Fibroblast of skin of back (primary cell): Measurements from ENCODE around the gene MYO16.

Source experiments
- DNase-seq: peaks from one replicate; pipeline ENCODE4 v3.0.0-alpha.2; 2013

MYO16 gene

GRCh38 chr13:108663710-108664109, 34.3 kb downstream of the MYO16 start:
- DNase-seq, result no peak

- DNase-seq, result no peak
These were observed 37.8 kb downstream of the MYO16 start for GRCh38 chr13:108667205-108667604.

GRCh38 chr13:108669381-108669780, 40.0 kb downstream of the MYO16 start:
- no peak for DNase-seq

- DNase-seq, result no peak
These were observed 44.9 kb downstream of the MYO16 start for GRCh38 chr13:108674346-108674745.

GRCh38 chr13:108674771-108675170, 45.4 kb downstream of the MYO16 start:
- no peak for DNase-seq

DNA sequence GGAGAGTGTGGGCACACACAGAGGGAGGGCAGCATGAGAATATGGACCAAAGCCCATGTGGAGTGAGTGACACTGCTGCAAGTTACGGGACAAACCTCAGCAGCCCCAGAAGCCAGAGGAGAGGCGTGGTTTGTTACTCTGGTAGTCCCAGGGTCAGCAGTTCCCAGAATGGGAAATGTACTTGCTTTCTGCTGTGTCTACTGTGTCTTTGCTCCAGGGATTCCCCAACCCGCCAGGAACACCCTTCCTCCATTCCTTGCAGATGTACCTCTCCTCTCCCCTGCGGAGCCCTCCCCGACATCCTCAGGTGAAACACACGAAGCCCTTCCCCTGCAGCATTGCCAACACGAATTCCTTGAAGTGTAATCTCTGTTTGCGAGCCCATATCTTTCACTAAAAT, 47.2 kb downstream of the MYO16 start:
- no peak for DNase-seq

GRCh38 chr13:108677806-108678205, 48.4 kb downstream of the MYO16 start:
- DNase-seq, result no peak

DNA sequence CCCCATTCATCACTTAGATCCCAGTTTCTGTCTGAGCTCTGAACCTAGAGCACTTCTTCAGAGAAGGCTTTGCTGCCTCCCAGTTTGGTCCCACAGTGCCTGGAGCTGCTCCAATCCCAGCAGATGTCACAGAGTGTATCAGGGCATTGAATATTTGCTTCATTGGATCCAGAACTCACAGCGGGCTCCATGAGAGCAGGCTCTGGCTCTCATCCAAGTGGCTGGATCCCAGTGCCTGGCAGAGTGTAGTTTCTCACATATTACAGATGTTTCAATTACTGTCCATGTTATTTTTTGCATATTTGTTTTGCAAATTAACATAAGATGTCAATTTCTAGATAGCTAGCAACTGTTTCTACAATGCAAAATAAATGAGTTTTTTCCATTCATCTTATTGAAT, 50.6 kb downstream of the MYO16 start:
- no peak for DNase-seq

GRCh38 chr13:108681986-108682575, 52.7 kb downstream of the MYO16 start:
- DNase-seq, result peak; percentile 68

GRCh38 chr13:108682714-108683113, 53.3 kb downstream of the MYO16 start:
- DNase-seq, result no peak

- DNase-seq, result no peak
These were observed 56.6 kb downstream of the MYO16 start for GRCh38 chr13:108686027-108686426.

GRCh38 chr13:108690726-108691125, 61.3 kb downstream of the MYO16 start:
- no peak for DNase-seq

- DNase-seq, result peak; percentile 25
These were observed 71.2 kb downstream of the MYO16 start for GRCh38 chr13:108700422-108701170.

DNA sequence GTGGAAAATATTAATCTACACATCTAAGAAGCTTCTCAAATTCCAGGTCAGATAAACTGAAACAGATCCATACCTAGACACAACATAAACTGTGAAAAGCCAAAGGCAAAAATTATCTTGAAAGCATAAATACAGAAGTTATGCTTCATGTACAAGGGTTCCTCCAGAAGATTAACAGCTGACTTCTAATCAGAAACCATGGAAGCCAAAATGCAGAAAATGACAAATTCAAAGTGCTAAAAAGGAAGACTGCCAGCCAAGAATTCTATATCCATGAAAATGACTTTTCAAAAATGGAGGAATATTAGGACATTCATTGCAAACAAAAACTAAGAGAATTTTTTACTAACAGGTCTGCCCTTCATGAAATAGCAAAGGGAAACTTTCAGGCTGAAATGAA, 72.8 kb downstream of the MYO16 start:
- no peak for DNase-seq

- no peak for DNase-seq
These were observed 75.6 kb downstream of the MYO16 start for GRCh38 chr13:108705031-108705430.

DNA sequence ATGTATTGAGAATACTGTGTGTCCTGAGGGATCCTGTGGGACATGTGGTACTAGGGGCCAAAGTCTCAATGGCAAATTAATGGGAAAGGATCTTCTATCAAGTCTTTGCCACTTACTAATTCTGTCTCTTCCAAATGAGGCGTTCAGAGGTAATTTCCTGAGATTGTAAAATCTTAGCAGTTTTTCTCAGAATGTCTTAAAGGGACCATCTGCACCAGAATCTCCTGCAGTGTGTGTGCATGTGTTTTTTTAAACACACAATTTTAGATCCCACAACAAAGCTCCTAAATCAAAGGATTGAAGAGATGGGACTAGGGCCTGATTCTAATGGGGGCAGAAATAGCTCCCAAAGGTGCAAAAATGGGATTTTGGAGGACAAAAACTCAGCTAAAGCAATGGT, 78.2 kb downstream of the MYO16 start:
- DNase-seq, result no peak

GRCh38 chr13:108708921-108709320, 79.5 kb downstream of the MYO16 start:
- peak; percentile 2 for DNase-seq

DNA sequence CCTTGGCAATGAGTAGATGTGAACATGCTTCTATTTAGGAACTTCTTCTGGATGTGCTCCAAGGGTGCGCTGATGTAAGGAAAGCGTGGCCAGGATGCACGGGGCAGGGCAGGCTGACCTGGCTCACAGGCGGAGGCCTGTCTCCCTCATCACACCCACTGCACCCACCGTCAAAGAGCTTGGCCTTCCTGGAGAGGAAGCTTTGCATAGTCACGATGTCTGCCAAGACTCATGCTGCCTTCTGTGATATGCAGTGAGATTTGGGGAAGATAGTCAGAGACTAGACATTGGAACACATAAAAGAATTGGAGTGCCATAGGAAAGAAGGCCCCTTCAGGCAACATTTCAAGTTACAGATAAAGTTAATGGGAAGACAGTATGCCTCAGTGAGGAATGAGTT, 82.0 kb downstream of the MYO16 start:
- no peak for DNase-seq

GRCh38 chr13:108725471-108725870, 96.1 kb downstream of the MYO16 start:
- no peak for DNase-seq

DNA sequence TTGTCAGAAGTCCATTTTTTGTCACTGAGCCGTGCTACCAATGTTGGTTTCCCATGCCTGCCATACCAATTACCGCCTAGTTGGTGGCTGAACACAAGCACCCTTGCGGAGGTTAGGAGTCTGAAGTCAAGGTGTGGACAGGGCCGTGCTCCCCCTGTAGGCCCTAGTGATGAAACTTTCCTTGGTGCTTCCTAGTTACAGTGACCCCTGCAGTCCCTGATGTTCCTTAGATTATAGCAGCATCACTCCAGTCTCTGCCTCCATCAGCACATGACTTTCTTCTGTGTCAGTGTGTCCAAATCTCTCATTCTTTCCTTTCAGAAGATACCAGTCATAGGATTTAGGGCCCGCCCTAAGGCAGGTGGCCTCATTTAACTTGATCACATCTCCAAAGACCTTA, 99.0 kb downstream of the MYO16 start:
- no peak for DNase-seq

- DNase-seq, result no peak
These were observed 103.7 kb downstream of the MYO16 start for GRCh38 chr13:108733022-108733560.

DNA sequence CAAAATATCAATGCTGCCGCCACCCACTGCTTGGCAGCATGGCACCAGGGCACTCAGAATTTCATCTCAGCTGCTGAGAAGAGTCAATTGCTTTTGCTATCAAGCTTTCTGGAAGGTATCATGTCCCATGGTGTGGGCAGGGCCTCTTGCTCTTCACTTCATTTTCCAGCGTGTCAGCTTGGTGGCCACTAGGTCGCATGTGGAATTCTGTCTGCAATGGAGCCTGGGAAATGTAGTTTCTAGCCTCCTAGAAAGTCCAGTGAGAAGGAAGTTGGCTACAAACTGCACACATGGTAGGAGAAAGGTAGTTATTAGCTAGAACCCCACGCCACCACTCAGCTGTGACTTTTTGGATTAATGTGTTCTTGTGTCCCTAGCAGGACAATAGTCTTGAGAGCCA, 105.3 kb downstream of the MYO16 start:
- no peak for DNase-seq

DNA sequence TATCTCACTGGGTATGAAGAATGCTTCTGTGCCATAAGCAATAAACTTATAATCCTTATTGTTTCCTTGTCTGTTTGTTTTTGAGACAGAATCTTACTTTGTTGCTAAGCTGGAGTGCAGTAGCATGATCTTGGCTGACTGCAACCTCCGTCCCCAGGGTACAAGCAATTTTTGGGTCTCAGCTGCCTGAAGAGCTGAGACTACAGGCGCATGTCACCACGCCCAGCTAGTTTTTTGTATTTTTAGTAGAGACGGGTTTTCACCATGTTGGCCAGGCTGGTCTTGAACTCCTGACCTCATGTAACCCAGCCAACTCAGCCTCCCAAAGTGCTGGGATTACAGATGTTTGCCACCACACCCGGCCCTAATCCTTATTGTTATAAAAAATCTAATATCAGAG, 112.5 kb downstream of the MYO16 start:
- DNase-seq, result no peak

GRCh38 chr13:108742701-108743451, 113.5 kb downstream of the MYO16 start:
- no peak for DNase-seq
